Measurements from ENCODE around the gene ENPP1. TPM values are rescaled to one million over a fixed set of nuclear protein-coding genes. Genes with fewer than 3 reads are reported as not detected.
A peak's percentile ranks its signal among the peaks of the same experiment; 100 is the strongest.

Gene ENPP1
- total RNA-seq, 1 donor from 2014 or later, result 8.1 TPM

- Mint-ChIP-seq H3K27ac (ENCODE audit: unreplicated experiment) (no peak overlapping the region), H3K4me3 (ENCODE audit: unreplicated experiment) (no peak overlapping the region), H3K4me1 (ENCODE audit: low read depth) (peaks cover 5% of the 10 kb centered on the region), H3K9me3 (ENCODE audit: low read depth) (no peaks in the 10 kb centered on the region), H3K27me3 (ENCODE audit: low read depth) (no peaks in the 10 kb centered on the region), H3K36me3 (ENCODE audit: low read depth) (no peaks in the 10 kb centered on the region)
- TF ChIP-seq, protein P1, sequence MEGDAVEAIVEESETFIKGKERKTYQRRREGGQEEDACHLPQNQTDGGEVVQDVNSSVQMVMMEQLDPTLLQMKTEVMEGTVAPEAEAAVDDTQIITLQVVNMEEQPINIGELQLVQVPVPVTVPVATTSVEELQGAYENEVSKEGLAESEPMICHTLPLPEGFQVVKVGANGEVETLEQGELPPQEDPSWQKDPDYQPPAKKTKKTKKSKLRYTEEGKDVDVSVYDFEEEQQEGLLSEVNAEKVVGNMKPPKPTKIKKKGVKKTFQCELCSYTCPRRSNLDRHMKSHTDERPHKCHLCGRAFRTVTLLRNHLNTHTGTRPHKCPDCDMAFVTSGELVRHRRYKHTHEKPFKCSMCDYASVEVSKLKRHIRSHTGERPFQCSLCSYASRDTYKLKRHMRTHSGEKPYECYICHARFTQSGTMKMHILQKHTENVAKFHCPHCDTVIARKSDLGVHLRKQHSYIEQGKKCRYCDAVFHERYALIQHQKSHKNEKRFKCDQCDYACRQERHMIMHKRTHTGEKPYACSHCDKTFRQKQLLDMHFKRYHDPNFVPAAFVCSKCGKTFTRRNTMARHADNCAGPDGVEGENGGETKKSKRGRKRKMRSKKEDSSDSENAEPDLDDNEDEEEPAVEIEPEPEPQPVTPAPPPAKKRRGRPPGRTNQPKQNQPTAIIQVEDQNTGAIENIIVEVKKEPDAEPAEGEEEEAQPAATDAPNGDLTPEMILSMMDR (IDR thresholded peaks at IDR 0.05), result no peak
- no peak for DNase-seq (ENCODE audit: low spot score)
Measured at GRCh38 chr6:131781687-131782086, 26.1 kb upstream of the ENPP1 start.

- no peak overlapping the region for H3K4me3 Mint-ChIP-seq (ENCODE audit: unreplicated experiment)
- H3K36me3 Mint-ChIP-seq (ENCODE audit: low read depth), result no peaks in the 10 kb centered on the region
- no peak overlapping the region for H3K27ac Mint-ChIP-seq (ENCODE audit: unreplicated experiment)
- TF ChIP-seq, protein P1 (IDR thresholded peaks at IDR 0.05), result peak; percentile 53
- no peak for DNase-seq (ENCODE audit: low spot score)
- no peaks in the 10 kb centered on the region for H3K27me3 Mint-ChIP-seq (ENCODE audit: low read depth)
- H3K9me3 Mint-ChIP-seq (ENCODE audit: low read depth), result no peaks in the 10 kb centered on the region
- peaks cover 5% of the 10 kb centered on the region for H3K4me1 Mint-ChIP-seq (ENCODE audit: low read depth)
Measured at GRCh38 chr6:131782764-131783163, 25.1 kb upstream of the ENPP1 start.

GRCh38 chr6:131784561-131784960 is 23.3 kb upstream of the ENPP1 start:
- no peak for DNase-seq (ENCODE audit: low spot score)
- TF ChIP-seq, protein P1 (IDR thresholded peaks at IDR 0.05), result no peak
- no peaks in the 10 kb centered on the region for H3K27me3 Mint-ChIP-seq (ENCODE audit: low read depth)
- no peaks in the 10 kb centered on the region for H3K36me3 Mint-ChIP-seq (ENCODE audit: low read depth)
- H3K27ac Mint-ChIP-seq (ENCODE audit: unreplicated experiment), result no peak overlapping the region
- no peak overlapping the region for H3K4me3 Mint-ChIP-seq (ENCODE audit: unreplicated experiment)
- no peaks in the 10 kb centered on the region for H3K9me3 Mint-ChIP-seq (ENCODE audit: low read depth)
- no peaks in the 10 kb centered on the region for H3K4me1 Mint-ChIP-seq (ENCODE audit: low read depth)

DNA sequence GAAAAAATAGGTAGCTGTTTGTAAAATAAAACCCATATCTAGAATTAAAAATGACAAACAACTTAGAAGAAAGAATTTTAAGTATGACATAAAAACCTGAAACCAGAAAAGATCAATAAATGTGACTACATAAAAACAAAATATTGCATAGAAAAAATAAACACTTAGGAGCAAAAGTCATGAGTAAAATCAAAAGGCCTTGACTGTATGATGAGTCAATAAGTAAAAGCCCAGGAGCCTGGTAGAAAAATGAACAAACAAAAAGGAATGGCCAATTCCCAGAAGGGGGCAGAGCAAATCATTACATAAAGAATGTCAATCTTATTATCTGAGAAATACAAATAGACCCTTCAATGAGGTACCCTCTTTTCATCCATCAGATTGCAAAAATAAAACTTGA is 20.7 kb upstream of the ENPP1 start:
- no peak for DNase-seq (ENCODE audit: low spot score)
- H3K27ac Mint-ChIP-seq (ENCODE audit: unreplicated experiment), result no peak overlapping the region
- no peaks in the 10 kb centered on the region for H3K36me3 Mint-ChIP-seq (ENCODE audit: low read depth)
- no peaks in the 10 kb centered on the region for H3K4me1 Mint-ChIP-seq (ENCODE audit: low read depth)
- no peak overlapping the region for H3K4me3 Mint-ChIP-seq (ENCODE audit: unreplicated experiment)
- no peaks in the 10 kb centered on the region for H3K9me3 Mint-ChIP-seq (ENCODE audit: low read depth)
- TF ChIP-seq, protein P1 (IDR thresholded peaks at IDR 0.05), result no peak
- H3K27me3 Mint-ChIP-seq (ENCODE audit: low read depth), result no peaks in the 10 kb centered on the region

DNA sequence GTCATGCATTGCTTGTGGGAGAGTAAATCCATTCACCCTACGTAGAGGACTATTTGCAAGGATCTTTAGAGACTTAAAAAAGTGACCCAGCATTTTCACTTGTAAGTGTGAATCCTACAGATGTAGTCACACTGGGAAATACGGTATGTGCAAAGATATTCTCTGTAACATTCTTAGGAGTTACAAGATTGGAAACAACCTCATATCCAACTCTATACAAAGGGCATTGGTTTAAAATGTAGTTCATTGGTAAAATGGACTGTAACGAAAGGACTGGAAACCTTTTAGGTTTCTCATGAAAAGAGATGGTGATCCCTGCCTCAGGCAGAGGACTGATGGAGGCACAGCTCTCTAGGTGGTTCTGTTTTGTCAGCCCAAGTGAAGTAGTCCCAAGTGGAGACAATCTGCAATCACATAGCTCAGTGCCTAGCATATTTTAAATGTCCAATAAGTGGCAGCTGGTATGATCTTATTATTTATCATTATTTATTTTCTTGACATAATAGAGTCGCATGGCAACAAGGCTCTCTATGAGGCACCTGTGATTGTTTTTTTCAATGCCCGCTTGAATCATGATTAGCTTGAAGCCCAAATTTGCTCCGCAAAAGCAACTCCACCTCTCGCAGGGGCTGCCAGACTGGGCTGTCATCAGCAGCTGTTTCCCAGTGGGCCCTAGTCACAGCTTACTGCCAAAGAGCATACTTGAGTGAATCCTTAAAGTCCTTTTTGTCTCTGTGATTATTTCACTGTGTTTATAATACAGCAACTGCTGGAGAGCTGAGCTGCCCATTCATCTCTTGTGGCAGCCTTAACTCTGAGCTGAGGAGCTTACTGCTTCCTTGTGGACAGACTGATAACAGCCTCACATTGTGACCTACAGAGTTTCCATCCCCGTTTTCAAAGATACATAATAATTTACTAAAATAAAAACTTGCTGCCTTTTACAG is 19.8 kb upstream of the ENPP1 start:
- DNase-seq (ENCODE audit: low spot score), result no peak
- no peaks in the 10 kb centered on the region for H3K4me1 Mint-ChIP-seq (ENCODE audit: low read depth)

More for the DNA sequence above, 19.8 kb upstream of the ENPP1 start:
- Mint-ChIP-seq H3K36me3 (ENCODE audit: low read depth) (no peaks in the 10 kb centered on the region), H3K27ac (ENCODE audit: unreplicated experiment) (no peak overlapping the region), H3K27me3 (ENCODE audit: low read depth) (no peaks in the 10 kb centered on the region), H3K4me3 (ENCODE audit: unreplicated experiment) (no peak overlapping the region), H3K9me3 (ENCODE audit: low read depth) (no peaks in the 10 kb centered on the region)
- TF ChIP-seq, protein P1 (IDR thresholded peaks at IDR 0.05), result peak; percentile 25

Data from chondrocyte (in vitro differentiated cells).